GM10266 (cell line): ENCODE data around the gene PEDS1.
A peak's percentile ranks its signal among the peaks of the same experiment; 100 is the strongest.
"Not testable (repeated sequence)": the region's sequence is repeated elsewhere in the genome, so short reads cannot be mapped to it uniquely, and the experiment has no call there.

Source experiments
- DNase-seq: peaks from one replicate; pipeline ENCODE4 v3.0.0; 2012; ENCODE audit errors: extremely low spot score
- CTCF ChIP-seq: IDR thresholded peaks from 2 replicates; pipeline ENCODE4 v1.5.1; 2012; ENCODE audit warnings: mild to moderate bottlenecking, low read depth; ENCODE audit not compliant: control insufficient read depth, insufficient read depth; ENCODE audit errors: missing control alignments

Gene PEDS1

GRCh38 chr20:50169329-50169823, 15.9 kb upstream of the PEDS1 start:
- TF ChIP-seq CTCF = peak; percentile 90
- peak; percentile 73 for DNase-seq

GRCh38 chr20:50165684-50166554, 12.4 kb upstream of the PEDS1 start:
- DNase-seq = peak; percentile 90
- TF ChIP-seq CTCF = no peak

- DNase-seq = no peak
- no peak for TF ChIP-seq CTCF
Measured at GRCh38 chr20:50163570-50164317, 10.2 kb upstream of the PEDS1 start.

GRCh38 chr20:50161494-50161893, 8.0 kb upstream of the PEDS1 start:
- DNase-seq = not testable (repeated sequence)

GRCh38 chr20:50153153-50153499, 397 bp downstream of the PEDS1 start:
- peak; percentile 42 for DNase-seq
- TF ChIP-seq CTCF = no peak

- DNase-seq = no peak
- TF ChIP-seq CTCF = peak; percentile 21
Measured at GRCh38 chr20:50152394-50153152, 950 bp downstream of the PEDS1 start.

- DNase-seq = no peak
- TF ChIP-seq CTCF = no peak
Measured at GRCh38 chr20:50151034-50151743, 2.3 kb downstream of the PEDS1 start.
